ENCODE measurements around the gene SDCCAG8.

The SDCCAG8 gene

GRCh38 chr1:243394601-243395464 is 139.0 kb downstream of the SDCCAG8 start:
- no peak for DNase-seq

GRCh38 chr1:243396424-243396823 is 140.6 kb downstream of the SDCCAG8 start:
- DNase-seq: no peak

GRCh38 chr1:243396876-243397275 is 141.0 kb downstream of the SDCCAG8 start:
- DNase-seq: no peak

- no peak for DNase-seq
Observed at GRCh38 chr1:243397613-243398321, 141.9 kb downstream of the SDCCAG8 start.

- DNase-seq: no peak
Observed at GRCh38 chr1:243399561-243400155, 143.8 kb downstream of the SDCCAG8 start.

GRCh38 chr1:243402868-243403267 is 147.0 kb downstream of the SDCCAG8 start:
- no peak for DNase-seq

- DNase-seq: no peak
Observed at GRCh38 chr1:243406424-243406823, 150.6 kb downstream of the SDCCAG8 start.

- DNase-seq: no peak
Observed at GRCh38 chr1:243407284-243408018, 151.6 kb downstream of the SDCCAG8 start.

GRCh38 chr1:243408479-243408878 is 152.6 kb downstream of the SDCCAG8 start:
- DNase-seq: no peak

GRCh38 chr1:243409284-243409683 is 153.4 kb downstream of the SDCCAG8 start:
- DNase-seq: no peak

- peak; percentile 75 for DNase-seq
Observed at GRCh38 chr1:243411472-243411871, 155.6 kb downstream of the SDCCAG8 start.

- DNase-seq: no peak
Observed at GRCh38 chr1:243413431-243414151, 157.8 kb downstream of the SDCCAG8 start.

GRCh38 chr1:243414152-243414494 is 158.3 kb downstream of the SDCCAG8 start:
- DNase-seq: no peak

GRCh38 chr1:243415663-243416408 is 160.0 kb downstream of the SDCCAG8 start:
- DNase-seq: no peak

GRCh38 chr1:243416495-243416894 is 160.7 kb downstream of the SDCCAG8 start:
- no peak for DNase-seq

GRCh38 chr1:243420016-243420945 is 164.4 kb downstream of the SDCCAG8 start:
- no peak for DNase-seq

- DNase-seq: peak; percentile 53
Observed at GRCh38 chr1:243420946-243421685, 165.3 kb downstream of the SDCCAG8 start.

- peak; percentile 83 for DNase-seq
Observed at GRCh38 chr1:243421784-243422183, 165.9 kb downstream of the SDCCAG8 start.

GRCh38 chr1:243422362-243422761 is 166.5 kb downstream of the SDCCAG8 start:
- no peak for DNase-seq

GRCh38 chr1:243428084-243428483 is 172.2 kb downstream of the SDCCAG8 start:
- DNase-seq: no peak

Data from SHP77 treated with DMSO at 0.1 percent for 48 hours (cell line).